M059J (cell line): ENCODE results near the gene MGST3. TPM values are rescaled to one million over a fixed set of nuclear protein-coding genes. Genes with fewer than 3 reads are reported as not detected.
A peak's percentile ranks its signal among the peaks of the same experiment; 100 is the strongest.
"Not testable (repeated sequence)": the region's sequence is repeated elsewhere in the genome, so short reads cannot be mapped to it uniquely, and the experiment has no call there.

ENCODE experiments used
- DNase-seq: peaks from one replicate; pipeline ENCODE4 v3.0.0-alpha.2; 2012; ENCODE audit warnings: low read depth
- total RNA-seq: library from RNA; depleted of rRNA; stranded (reverse); fragments of >200 nt; shearing (Covaris generic); gene quantifications from 2 replicates; pipeline ENCODE4 v1.2.3, GENCODE V29; 2014; rRNA removed

MGST3 gene
- 89.6 and 99.6 TPM in 2 replicates for total RNA-seq

DNA sequence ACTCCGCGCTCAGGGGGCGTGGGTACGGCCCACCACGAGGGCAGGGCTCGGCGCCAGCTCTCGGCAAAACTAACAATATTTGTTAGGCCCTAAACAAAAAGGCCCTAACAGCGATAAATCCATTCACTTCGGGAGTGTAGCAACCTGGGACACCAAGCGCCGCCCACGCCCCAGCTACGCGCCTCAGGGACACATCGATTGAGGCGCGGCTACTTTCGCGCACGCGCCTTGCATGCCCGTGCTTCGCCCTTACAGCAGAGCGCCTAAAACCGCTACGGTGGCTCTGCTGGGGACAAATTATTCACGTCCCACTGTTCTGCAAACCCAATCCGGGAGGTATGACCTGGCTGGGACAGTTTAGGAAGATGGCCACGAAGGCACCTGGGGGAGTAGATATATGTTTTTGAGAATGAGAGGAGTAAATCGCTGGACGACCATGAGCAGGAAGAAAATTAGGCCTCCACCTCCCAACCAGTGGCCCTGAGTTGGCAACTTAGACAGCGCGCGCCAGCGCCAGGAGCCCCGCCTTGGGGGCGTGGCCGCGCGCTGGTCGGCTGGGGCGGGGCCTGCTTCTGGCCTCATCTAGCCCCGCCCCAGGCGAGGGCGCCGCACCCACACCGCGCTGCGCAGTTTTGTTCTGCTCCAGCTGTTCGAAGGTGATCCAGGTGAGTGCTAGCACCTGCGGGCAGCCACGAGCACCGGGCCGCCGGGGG is at the start of gene MGST3:
Gene MGST3, plus strand, starts transcription at position 606 of the 713 bp plus-strand sequence. CDS start 18,614 bp downstream, outside the sequence.
- peak; percentile 94 for DNase-seq

DNA sequence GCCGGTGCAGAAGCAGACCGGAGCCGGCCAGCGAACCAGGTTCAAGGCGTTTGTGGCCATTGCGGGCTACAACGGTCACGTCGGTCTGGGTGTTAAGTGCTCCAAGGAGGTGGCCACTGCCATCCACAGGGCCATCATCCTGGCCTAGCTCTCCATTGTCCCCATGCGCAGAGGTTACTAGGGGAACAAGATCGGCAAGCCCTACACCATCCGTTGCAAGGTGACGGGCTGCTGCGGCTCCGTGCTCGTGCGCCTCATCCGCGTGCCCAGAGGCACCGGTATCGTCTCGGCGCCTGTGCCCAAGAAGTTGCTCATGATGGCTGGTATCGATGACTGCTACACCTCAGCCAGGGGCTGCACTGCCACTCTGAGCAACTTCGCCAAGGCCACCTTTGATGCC is 49.1 kb upstream of the MGST3 start:
- DNase-seq, result no peak

DNA sequence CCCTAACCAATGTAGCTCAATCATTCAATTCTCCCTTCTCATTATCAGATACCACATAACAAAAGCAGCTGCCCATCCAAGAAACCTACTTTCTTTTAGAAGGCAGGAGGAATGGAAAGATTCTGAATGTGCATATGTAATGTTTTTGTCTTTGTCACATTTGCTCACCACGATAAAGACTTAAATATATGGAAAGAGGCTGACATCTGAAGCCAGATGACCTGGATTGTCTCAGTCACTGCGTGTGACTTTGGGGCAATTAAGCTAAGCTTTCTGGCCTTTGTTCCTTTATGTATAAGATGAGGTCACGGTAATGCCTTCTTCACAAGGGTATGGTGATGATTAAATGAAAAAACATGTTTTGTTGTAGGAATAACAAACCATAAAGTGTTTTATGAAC is 44.6 kb upstream of the MGST3 start:
- no peak for DNase-seq

DNA sequence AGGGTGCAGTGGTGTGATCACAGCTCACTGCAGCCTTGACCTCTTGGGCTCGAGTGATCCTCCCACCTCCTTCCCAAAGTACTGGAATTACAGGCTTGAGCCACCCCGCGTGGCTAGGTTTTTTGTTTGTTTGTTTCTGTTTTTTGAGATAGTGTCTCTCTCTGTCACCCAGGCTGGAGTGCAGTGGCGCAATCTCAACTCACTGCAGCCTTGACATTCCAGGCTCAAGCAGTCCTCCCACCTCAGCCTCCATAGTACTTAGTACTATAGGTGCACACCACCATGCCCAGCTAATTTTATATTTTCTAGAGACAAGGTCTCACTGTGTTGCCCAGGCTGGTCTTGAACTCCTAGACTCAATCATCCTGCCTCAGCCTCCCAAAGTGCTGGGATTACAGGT is 39.6 kb upstream of the MGST3 start:
- DNase-seq, result not testable (repeated sequence)

DNA sequence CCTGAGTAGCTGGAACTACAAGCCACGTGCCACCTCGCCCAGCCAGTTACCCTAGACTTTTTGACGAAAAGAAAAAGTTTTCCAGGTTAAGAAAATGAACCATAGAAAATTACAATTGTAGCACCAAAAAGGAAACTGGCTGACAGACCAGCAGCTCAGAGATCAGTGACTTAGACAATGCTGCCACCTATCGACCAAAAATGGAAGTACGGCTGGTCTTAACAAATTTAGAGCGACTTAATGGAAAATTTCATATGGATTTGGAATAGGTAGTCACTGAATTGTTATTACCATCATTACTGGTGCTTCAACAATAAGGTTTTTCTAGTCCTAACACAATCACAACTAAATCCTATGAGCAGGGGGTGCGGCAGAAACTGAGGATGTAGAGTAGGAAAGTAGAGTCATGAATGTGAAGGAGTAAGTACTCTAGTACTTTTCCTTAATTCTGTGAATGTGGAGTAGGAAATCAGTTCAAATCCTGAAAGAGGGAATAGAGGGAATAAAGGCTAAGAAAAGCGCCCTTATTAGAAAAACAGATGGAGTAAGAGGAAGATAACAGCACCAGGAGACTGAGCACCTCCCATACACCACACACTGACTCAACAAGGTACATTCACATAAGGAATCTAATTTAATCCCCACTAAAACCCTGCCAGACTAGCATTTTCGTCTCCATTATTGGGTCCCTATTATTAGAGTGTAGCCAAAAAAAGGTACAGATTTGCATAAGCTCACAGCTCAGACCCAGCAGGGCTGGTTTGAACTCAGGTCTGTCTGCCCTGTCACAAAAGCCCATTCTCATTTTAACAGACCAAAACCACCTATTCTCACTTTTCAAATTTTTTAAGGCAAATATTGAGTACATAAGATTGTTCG is 37.9 kb upstream of the MGST3 start:
- peak; percentile 66 for DNase-seq

DNA sequence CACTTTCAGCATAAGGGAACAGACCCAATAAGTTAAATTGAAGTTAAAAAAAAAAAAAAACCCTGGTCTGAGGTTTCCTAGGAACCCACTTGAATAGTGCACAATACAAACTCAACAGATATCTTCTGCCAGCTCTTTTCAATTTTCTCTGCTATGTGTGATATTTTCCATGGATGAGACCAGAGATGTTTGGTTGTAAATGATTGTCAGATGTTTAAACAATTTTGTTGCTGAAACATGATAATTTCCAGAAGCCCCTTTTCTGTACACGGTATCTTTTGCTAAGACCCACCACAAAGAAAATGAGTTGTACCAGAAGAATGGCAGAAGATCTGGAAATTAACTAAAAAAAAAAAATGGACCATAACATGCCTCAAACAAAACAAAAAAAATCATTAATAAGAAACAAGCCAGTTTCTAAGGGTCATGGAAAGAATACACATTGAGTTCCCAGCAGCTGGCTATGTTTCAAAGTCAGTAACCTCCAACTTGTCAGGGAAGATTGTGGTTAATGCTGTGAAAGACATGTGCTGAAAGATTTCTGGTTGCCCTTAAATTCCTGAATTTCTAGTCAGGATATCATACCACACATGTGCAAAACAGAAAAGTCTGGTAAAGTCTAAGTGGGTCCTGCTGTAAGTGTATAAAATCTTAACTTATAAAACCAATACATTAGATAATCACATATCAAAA is 35.6 kb upstream of the MGST3 start:
- DNase-seq, result peak; percentile 54

DNA sequence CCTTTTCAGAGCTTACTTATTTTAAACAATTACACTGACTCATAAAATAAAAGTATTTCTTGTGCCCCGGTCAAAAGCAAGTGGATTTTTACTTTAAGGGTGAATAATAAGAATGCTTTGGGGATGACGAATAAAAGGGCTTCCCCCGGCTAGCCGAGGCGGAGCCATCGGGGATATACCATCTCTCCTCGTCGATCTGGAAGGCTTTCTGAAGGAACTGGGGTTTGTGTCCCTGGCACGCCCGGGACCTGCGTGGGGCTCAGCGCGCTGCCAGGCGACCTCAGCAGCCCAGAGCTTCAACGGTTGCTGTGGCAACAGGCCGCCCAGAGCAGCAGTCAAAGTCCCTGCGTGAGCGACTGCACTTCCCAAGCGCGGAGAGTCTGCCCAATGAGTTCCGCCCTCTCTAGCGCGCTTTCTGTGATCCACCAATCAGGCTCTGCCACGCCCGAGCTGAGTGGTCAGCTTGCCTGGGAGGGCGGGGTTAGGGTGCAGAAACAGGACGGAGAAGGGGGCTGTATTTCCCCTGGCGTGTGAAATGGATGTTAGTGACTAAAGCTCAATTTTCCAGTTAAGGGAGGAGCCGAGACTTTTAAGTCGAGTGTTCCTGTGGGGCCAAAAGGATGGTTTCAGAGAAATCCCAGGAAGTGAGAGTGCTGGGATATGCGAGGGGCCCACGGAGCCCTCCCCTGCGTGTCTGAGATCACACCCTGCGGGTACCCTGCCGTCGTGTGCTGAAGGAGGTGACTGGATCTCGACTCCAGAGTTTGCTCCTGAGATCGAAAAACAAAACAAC is 33.0 kb upstream of the MGST3 start:
- DNase-seq, result peak; percentile 97

DNA sequence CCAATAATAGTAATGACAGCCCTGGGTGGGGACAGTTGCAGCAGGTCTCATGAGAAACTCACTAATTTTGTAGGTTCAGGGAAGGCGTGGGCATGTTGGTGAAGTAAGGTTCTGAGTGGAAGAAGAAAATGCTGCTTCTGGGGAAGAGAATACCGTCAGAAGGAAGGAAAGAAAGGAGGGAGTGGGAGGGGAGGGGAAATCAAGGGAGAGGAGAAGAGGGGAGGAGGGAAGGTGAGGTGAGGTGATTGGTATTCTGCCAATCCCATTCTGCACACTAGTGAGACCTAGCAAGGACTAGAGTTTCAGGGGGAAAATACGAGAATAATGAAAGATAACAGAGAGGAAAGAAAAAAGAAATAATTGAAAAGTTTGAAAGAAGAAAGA is 32.4 kb upstream of the MGST3 start:
- no peak for DNase-seq

DNA sequence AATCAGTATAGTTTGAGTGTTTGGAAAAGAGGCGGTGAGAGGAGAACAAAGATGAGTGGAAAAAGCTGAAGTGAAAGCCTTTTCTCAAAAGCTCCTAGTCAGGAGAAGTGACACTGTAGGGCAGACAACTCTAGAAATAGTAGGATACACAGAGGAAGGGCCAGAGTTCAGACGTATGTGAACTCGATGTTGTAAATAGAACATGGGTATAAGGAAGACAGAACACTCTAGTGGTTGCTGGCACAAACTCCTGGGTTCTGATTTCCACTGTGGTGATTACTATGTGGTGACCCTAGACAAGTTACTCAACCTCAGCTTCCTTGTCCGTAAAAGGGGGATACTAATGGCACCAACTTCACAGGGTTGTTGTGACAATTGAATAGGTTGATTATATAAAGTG is 30.2 kb upstream of the MGST3 start:
- DNase-seq, result no peak

DNA sequence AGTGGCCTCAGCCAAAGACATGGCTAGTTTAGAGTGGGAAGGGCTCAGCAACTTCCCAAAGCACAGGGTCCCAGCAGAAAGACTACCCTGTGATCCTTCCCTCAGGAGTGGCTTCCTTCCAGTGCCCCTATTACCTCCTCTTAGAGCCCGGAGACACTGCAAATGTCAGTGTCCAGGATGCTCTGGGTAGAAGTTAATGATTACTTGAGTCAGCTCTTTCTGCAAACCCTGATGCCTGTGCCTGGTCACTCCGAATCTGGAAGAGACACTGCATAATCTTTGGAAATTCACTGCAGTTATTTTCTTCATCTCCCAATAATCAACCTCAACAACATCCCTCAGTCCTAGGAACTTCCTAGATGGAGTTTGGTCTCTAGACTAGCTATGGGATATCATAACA is 27.2 kb upstream of the MGST3 start:
- no peak for DNase-seq

DNA sequence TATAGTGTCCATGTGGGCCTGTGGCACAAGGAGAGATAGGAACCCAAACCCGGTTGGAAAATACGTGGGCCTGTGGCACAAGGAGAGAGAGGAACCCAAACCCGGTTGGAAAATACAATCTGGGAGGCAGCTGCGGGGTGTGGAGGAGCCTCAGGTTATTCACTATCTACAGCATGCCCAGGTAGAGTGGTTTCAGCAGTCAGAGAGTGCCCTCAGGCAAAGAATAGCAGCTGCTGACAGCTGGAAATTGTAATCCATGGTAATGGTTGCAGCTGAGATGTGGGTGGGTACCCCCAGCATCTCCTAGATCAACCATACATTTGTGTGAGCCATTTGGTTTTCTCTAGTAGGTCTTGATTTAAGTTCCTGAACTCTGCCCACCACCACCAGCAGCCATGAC is 25.8 kb upstream of the MGST3 start:
- DNase-seq, result no peak

DNA sequence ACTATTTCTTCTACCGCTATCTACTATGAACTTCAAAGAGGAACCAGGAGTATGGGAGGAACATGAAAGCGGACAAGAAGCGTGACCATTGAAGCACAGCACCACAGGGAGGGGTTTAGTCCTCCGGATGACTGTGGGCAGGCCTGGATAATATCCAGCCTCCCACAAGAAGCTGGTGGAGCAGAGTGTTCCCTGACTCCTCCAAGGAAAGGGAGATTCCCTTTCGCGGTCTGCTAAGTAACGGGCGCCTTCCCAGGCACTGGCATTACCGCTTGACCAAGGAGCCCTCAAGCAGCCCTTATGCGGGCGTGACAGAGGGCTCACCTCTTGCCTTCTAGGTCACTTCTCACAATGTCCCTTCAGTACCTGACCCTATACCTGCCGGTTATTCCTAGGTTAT is 24.4 kb upstream of the MGST3 start:
- not testable (repeated sequence) for DNase-seq

DNA sequence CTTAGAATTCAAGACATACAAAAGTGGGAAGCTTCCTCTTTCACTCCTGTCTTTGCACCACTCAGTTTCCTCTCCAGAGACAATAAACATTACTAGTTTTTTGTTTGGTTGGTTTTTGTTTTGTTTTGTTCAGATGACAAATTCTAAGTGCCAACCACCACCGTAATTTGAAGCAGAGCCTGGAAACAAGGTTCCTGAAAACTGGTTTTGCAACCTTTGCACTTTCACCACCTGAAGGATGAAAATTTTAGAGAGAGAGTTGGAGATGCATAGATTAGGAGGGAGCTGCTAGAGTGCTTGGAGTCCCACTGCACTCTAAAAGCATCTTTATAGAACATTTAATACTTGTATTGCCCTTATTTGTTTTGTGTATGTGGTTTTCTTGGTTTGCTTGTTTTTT is 20.2 kb upstream of the MGST3 start:
- no peak for DNase-seq

DNA sequence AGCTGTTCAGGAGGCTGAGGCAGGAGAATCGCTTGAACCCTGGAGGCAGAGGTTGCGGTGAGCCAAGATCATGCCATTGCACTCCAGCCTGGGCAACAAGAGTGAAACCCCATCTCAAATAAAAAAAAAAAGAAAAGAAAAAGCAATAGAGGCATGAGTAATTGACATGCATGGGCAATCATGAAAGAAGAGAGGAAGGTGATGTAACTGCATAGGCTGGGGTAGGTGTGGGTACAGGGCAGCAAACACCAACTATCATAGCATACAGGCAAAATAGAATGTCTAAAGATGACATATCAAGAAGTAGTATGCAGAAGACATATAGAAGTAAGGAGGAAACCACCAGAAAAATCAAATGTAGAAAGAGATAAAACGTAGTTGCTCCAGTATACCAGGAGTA is 19.0 kb upstream of the MGST3 start:
- DNase-seq, result no peak

DNA sequence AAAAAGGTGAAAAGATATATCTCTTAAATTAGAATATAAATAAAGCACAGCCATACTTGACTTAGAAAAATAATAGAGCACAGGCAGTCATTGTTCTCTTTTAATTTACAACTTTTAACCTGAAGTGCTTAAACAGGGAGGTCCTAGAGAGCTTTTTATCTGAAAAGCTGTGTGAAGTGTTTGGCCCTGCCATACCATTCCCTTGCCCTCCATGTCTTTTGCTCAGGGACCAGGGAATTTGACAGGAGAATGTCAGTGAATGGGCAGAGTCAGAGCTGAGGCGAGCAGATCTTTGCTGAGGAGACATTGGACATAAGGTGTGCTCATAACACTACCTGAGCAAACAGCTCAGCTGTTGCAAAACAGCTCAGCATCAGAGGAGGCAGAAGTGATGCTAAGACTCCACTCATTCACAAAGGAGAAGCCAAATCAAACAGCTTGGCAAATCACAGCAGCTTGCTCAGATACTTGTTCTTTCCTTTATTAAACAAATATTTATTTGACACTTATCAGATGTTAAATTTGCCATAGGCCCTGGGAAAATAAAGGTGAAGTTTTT is 14.9 kb upstream of the MGST3 start:
- DNase-seq, result no peak

DNA sequence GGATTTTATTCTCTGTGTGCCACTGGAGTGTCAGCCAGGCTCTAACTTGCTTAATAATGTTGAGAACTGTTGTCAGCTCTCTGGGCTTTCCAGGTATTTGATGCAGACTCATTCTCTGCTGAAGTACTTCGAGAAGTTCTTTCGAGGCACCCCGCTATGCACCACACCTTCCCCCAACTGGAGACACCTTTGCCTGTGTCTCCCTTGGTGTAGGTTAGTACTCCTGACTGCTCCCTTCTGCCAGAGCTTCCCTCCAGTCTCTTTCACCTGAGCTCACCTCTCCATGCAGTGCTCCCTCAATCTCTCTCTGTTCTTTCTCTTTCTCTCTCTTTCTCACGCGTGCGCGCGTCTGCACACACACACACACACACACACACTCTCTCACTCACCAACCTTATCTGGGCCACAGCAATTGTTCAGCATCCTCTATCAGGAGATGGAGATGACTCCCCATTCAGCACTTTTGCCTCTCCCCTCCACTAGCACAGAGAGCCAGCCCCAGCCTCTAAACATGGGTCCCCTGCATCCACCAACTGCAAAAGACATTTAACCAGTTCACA is 14.0 kb upstream of the MGST3 start:
- no peak for DNase-seq

DNA sequence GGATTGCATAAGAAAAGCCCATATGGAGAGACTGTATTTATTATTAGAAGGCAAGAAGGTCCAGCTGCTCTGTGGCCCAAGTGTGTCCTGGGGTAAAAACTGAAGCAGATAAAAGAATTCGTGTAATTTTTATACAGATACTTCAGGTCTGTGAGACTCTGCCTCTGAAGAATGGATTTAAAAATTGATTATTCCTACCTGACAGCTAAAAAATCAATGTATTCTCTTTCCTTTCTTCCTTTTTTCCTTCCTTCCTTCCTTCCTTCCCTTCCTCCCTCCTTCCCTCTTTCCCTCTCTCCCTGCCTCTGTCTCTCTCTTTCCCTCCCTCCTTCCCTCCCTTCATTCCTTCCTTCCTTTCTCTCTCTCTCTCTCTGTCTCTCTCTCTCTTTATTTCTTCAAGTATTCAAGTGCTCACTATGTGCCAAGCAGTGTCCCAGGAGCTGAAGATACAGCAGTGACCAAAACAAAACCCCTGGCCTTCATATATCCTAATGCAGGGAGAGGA is 11.3 kb upstream of the MGST3 start:
- DNase-seq, result no peak

DNA sequence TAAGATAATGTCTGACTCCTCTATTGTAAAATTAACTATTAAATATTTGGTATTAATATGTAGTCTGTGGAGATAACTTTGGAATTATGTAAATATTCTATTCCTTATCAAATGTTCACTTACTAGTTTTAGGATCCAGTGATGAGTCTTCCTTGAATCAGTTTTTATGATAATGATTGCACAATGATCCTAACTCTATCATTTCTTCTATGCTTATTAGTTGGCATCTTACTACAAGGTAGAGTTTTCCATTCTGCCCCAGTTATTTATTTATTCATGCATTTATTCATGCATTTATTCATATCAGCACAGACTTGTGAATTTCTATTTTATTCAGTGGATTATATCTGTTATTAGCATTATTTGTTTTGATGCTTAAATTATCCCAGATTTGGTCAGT is 7.4 kb upstream of the MGST3 start:
- no peak for DNase-seq

DNA sequence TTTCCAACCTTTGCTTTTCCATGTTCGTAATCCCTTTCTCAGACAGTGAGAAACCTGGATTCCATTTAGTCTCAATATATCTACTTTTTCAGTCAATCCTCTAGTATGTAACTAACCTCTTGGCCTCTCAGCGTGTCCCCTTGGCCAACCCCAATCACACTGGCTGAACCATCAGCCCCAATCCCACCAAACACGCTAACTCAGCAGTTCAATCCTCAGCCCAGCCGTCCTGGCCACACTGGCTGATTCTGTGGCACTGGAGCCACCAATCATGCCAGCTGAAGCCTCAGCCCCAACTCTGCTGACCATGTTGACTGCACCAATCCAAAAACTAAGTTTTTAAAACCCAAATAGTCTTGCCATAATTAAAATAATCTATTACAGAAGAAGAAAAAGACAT is 6.6 kb upstream of the MGST3 start:
- DNase-seq, result no peak

DNA sequence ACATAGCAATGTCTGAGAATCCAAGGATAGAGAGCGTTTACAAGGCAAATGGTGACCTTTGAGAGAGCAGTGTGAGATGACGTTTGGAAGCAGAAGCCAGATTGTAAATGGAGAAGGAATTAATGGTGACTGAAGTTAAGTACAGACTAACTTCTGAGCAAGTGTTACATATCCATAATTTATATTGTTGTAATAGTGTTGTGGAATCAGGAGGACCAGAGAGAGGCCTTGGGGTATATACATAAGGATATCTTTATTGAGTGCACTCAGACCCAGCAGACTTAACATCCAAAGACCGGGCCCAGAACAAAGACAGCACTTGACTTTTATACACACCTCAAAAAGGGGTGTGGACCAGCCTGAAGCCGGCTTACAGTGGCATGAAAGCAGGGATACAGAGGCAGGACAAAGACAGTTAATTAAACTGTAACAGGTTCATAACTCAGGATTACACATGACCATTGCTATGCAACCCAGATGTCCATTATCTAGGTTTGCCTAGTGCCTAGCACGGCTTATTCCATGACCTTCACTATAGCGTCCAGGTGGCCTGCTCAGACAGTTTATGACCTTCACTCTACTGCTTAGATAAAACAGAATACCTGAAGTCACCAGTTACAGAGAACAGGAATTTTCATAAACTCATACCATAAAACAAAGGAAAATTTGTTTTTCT is 2.7 kb upstream of the MGST3 start:
- no peak for DNase-seq
